Measurements from ENCODE around the gene SLC5A12.

Gene SLC5A12

GRCh38 chr11:26621132-26621531, 100.7 kb downstream of the SLC5A12 start:
- Histone ChIP-seq H3K27me3 (replicated peaks; ENCODE audit: insufficient read depth, low read length) (no peaks in the 10 kb centered on the region), H2AFZ (ENCODE audit: low read length) (no peak overlapping the region), H3K4me3 (ENCODE audit: low read length) (no peak overlapping the region), H3K4me1 (ENCODE audit: low read length) (no peaks in the 10 kb centered on the region), H3K9ac (ENCODE audit: low read length) (no peak overlapping the region), H3K36me3 (replicated peaks; ENCODE audit: insufficient read depth, low read length) (no peaks in the 10 kb centered on the region), H3K9me2 (replicated peaks; ENCODE audit: insufficient read depth, low read length) (no peaks in the 10 kb centered on the region), H3K9me3 (replicated peaks; ENCODE audit: insufficient read depth, low read length) (no peaks in the 10 kb centered on the region), H3F3A (ENCODE audit: insufficient read depth, low read length) (no peaks in the 10 kb centered on the region), H3K4me2 (ENCODE audit: low read depth, low read length) (no peak overlapping the region), H4K20me1 (ENCODE audit: insufficient read depth, low read length) (no peaks in the 10 kb centered on the region), H3K27ac (ENCODE audit: low read length) (no peak overlapping the region), H3K79me2 (ENCODE audit: low read length) (no peaks in the 10 kb centered on the region)
- no peak for TF ChIP-seq EZH2 (optimal IDR thresholded peaks at IDR 0.05; ENCODE audit: low read depth, low read length)
- no peak for TF ChIP-seq EZH2phosphoT487 (IDR thresholded peaks at IDR 0.05; ENCODE audit: low read length)
- TF ChIP-seq CTCF (IDR thresholded peaks at IDR 0.05; ENCODE audit: low read length), result no peak
- no peak for DNase-seq

GRCh38 chr11:26620282-26621045, 101.4 kb downstream of the SLC5A12 start:
- no peaks in the 10 kb centered on the region for H3K27me3 ChIP-seq (replicated peaks; ENCODE audit: insufficient read depth, low read length)
- no peaks in the 10 kb centered on the region for H3K4me1 ChIP-seq (ENCODE audit: low read length)
- no peak overlapping the region for H3K4me3 ChIP-seq (ENCODE audit: low read length)
- no peaks in the 10 kb centered on the region for H3K79me2 ChIP-seq (ENCODE audit: low read length)
- no peak overlapping the region for H3K4me2 ChIP-seq (ENCODE audit: low read depth, low read length)
- H3K9me3 ChIP-seq (replicated peaks; ENCODE audit: insufficient read depth, low read length), result no peaks in the 10 kb centered on the region
- no peak for TF ChIP-seq CTCF (IDR thresholded peaks at IDR 0.05; ENCODE audit: low read length)
- TF ChIP-seq EZH2 (optimal IDR thresholded peaks at IDR 0.05; ENCODE audit: low read depth, low read length), result no peak
- TF ChIP-seq EZH2phosphoT487 (IDR thresholded peaks at IDR 0.05; ENCODE audit: low read length), result no peak
- no peaks in the 10 kb centered on the region for H3K9me2 ChIP-seq (replicated peaks; ENCODE audit: insufficient read depth, low read length)
- no peaks in the 10 kb centered on the region for H4K20me1 ChIP-seq (ENCODE audit: insufficient read depth, low read length)
- no peaks in the 10 kb centered on the region for H3F3A ChIP-seq (ENCODE audit: insufficient read depth, low read length)
- no peak for DNase-seq
- H3K9ac ChIP-seq (ENCODE audit: low read length), result no peak overlapping the region
- no peak overlapping the region for H3K27ac ChIP-seq (ENCODE audit: low read length)
- no peak overlapping the region for H2AFZ ChIP-seq (ENCODE audit: low read length)
- H3K36me3 ChIP-seq (replicated peaks; ENCODE audit: insufficient read depth, low read length), result no peaks in the 10 kb centered on the region

GRCh38 chr11:26618441-26618840, 103.4 kb downstream of the SLC5A12 start:
- Histone ChIP-seq H3K9ac (ENCODE audit: low read length) (no peak overlapping the region), H3K4me1 (ENCODE audit: low read length) (no peaks in the 10 kb centered on the region), H3K27ac (ENCODE audit: low read length) (no peak overlapping the region), H3K9me2 (replicated peaks; ENCODE audit: insufficient read depth, low read length) (no peaks in the 10 kb centered on the region), H3K4me2 (ENCODE audit: low read depth, low read length) (no peak overlapping the region), H3K27me3 (replicated peaks; ENCODE audit: insufficient read depth, low read length) (no peaks in the 10 kb centered on the region), H3K9me3 (replicated peaks; ENCODE audit: insufficient read depth, low read length) (no peaks in the 10 kb centered on the region), H4K20me1 (ENCODE audit: insufficient read depth, low read length) (no peaks in the 10 kb centered on the region), H2AFZ (ENCODE audit: low read length) (no peak overlapping the region), H3K79me2 (ENCODE audit: low read length) (no peaks in the 10 kb centered on the region), H3F3A (ENCODE audit: insufficient read depth, low read length) (no peaks in the 10 kb centered on the region), H3K36me3 (replicated peaks; ENCODE audit: insufficient read depth, low read length) (no peaks in the 10 kb centered on the region), H3K4me3 (ENCODE audit: low read length) (no peak overlapping the region)
- DNase-seq, result no peak
- TF ChIP-seq CTCF (IDR thresholded peaks at IDR 0.05; ENCODE audit: low read length) (no peak), EZH2 (optimal IDR thresholded peaks at IDR 0.05; ENCODE audit: low read depth, low read length) (no peak), EZH2phosphoT487 (IDR thresholded peaks at IDR 0.05; ENCODE audit: low read length) (no peak)
